Subcutaneous abdominal adipose tissue (tissue), 5 donors: Measurements from ENCODE around the gene JPH2.

Source experiments
- H3K27ac ChIP-seq: one replicate; pipeline ENCODE4 v1.7.0; 2013; ENCODE audit warnings: low read depth, mild to moderate bottlenecking, inconsistent platforms, low read length, moderate library complexity
- H3K27me3 ChIP-seq, 5 donors: one replicate each; pipeline ENCODE4 v1.7.0; 2013; ENCODE audit warnings: low read length in 5 of 5, inconsistent platforms in 1 of 5; ENCODE audit not compliant: control insufficient read depth in 5 of 5, insufficient read depth in 4 of 5
- H3K36me3 ChIP-seq, 5 donors: one replicate each; pipeline ENCODE4 v1.7.0; 2013; ENCODE audit warnings: low read length in 5 of 5; ENCODE audit not compliant: control insufficient read depth in 5 of 5, insufficient read depth in 5 of 5
- H3K4me1 ChIP-seq, 5 donors: one replicate each; pipeline ENCODE4 v1.7.0; 2013; ENCODE audit warnings: low read length in 5 of 5, mild to moderate bottlenecking in 3 of 5, moderate library complexity in 1 of 5; ENCODE audit not compliant: control insufficient read depth in 5 of 5, insufficient read depth in 5 of 5
- H3K4me3 ChIP-seq, 5 donors: one replicate each; pipeline ENCODE4 v1.7.0; 2013; ENCODE audit warnings: low read length in 5 of 5, low read depth in 1 of 5
- H3K9ac ChIP-seq, 5 donors: one replicate each; pipeline ENCODE4 v1.7.0; 2013; ENCODE audit warnings: low read length in 5 of 5, mild to moderate bottlenecking in 4 of 5, moderate library complexity in 3 of 5
- H3K9me3 ChIP-seq, 5 donors: one replicate each; pipeline ENCODE4 v1.7.0; 2013; ENCODE audit warnings: low read length in 5 of 5; ENCODE audit not compliant: control insufficient read depth in 5 of 5
- donor health status: healthy.
- donor health status: healthy.
- donor health status: healthy.
- donor health status: healthy.
- donor health status: healthy.

Gene JPH2

GRCh38 chr20:44167736-44168135 is 19.3 kb downstream of the JPH2 start:
- Histone ChIP-seq H3K27me3 (peaks cover 0 to 5% (median 2%) of the 10 kb centered on the region in 5 donors), H3K27ac (no peak overlapping the region), H3K4me3 (no peak overlapping the region), H3K9me3 (no peaks in the 10 kb centered on the region), H3K36me3 (no peaks in the 10 kb centered on the region), H3K4me1 (peaks cover 8 to 35% (median 20%) of the 10 kb centered on the region in 5 donors), H3K9ac (no peak overlapping the region)

- H3K9ac ChIP-seq, result no peak overlapping the region
These were observed 20.5 kb downstream of the JPH2 start for GRCh38 chr20:44166477-44166876.

GRCh38 chr20:44166008-44166407 is 21.0 kb downstream of the JPH2 start:
- Histone ChIP-seq H3K27me3 (peaks cover 0 to 8% (median 2%) of the 10 kb centered on the region in 5 donors), H3K4me1 (peaks cover 5 to 26% (median 19%) of the 10 kb centered on the region in 5 donors), H3K27ac (no peak overlapping the region), H3K9ac (no peak overlapping the region), H3K36me3 (no peaks in the 10 kb centered on the region), H3K9me3 (no peaks in the 10 kb centered on the region), H3K4me3 (peak overlapping the region in 1 of 5 donors; percentile 20)

More at GRCh38 chr20:44166477-44166876, 20.5 kb downstream of the JPH2 start:
- Histone ChIP-seq H3K27ac (no peak overlapping the region), H3K36me3 (no peaks in the 10 kb centered on the region), H3K4me3 (peak overlapping the region in 1 of 5 donors; percentile 20), H3K27me3 (peaks cover 0 to 5% (median 2%) of the 10 kb centered on the region in 5 donors), H3K9me3 (no peaks in the 10 kb centered on the region), H3K4me1 (peaks cover 8 to 31% (median 20%) of the 10 kb centered on the region in 5 donors)

GRCh38 chr20:44160133-44160532 is 26.9 kb downstream of the JPH2 start:
- Histone ChIP-seq H3K27ac (no peak overlapping the region), H3K4me1 (no peaks in the 10 kb centered on the region), H3K36me3 (no peaks in the 10 kb centered on the region)

GRCh38 chr20:44159711-44160110 is 27.3 kb downstream of the JPH2 start:
- no peaks in the 10 kb centered on the region for H3K4me1 ChIP-seq
- H3K27ac ChIP-seq, result no peak overlapping the region
- H3K4me3 ChIP-seq, result no peak overlapping the region
- H3K9me3 ChIP-seq, result no peaks in the 10 kb centered on the region
- no peaks in the 10 kb centered on the region for H3K36me3 ChIP-seq
- no peak overlapping the region for H3K9ac ChIP-seq
- H3K27me3 ChIP-seq, result peaks cover 3 to 19% (median 5%) of the 10 kb centered on the region in 5 donors

More at GRCh38 chr20:44160133-44160532, 26.9 kb downstream of the JPH2 start:
- H3K27me3 ChIP-seq, result peaks cover 0 to 19% (median 3%) of the 10 kb centered on the region in 5 donors
- H3K9me3 ChIP-seq, result no peaks in the 10 kb centered on the region
- no peak overlapping the region for H3K4me3 ChIP-seq
- no peak overlapping the region for H3K9ac ChIP-seq

GRCh38 chr20:44159125-44159524 is 27.9 kb downstream of the JPH2 start:
- Histone ChIP-seq H3K4me1 (no peaks in the 10 kb centered on the region), H3K9me3 (no peaks in the 10 kb centered on the region), H3K9ac (no peak overlapping the region), H3K27ac (no peak overlapping the region), H3K4me3 (no peak overlapping the region), H3K27me3 (peaks cover 3 to 19% (median 5%) of the 10 kb centered on the region in 5 donors), H3K36me3 (no peaks in the 10 kb centered on the region)

GRCh38 chr20:44157061-44157460 is 29.9 kb downstream of the JPH2 start:
- no peak overlapping the region for H3K27ac ChIP-seq
- no peak overlapping the region for H3K9ac ChIP-seq
- peaks cover 3 to 19% (median 5%) of the 10 kb centered on the region in 5 donors for H3K27me3 ChIP-seq
- no peaks in the 10 kb centered on the region for H3K9me3 ChIP-seq
- H3K4me1 ChIP-seq, result no peaks in the 10 kb centered on the region
- no peak overlapping the region for H3K4me3 ChIP-seq
- no peaks in the 10 kb centered on the region for H3K36me3 ChIP-seq

- Histone ChIP-seq H3K27ac (no peak overlapping the region), H3K36me3 (no peaks in the 10 kb centered on the region), H3K27me3 (peaks cover 0 to 3% (median 2%) of the 10 kb centered on the region in 5 donors), H3K9ac (no peak overlapping the region), H3K9me3 (no peaks in the 10 kb centered on the region), H3K4me3 (no peak overlapping the region), H3K4me1 (no peaks in the 10 kb centered on the region)
These were observed 32.4 kb downstream of the JPH2 start for GRCh38 chr20:44154521-44155001.

GRCh38 chr20:44153636-44154043 is 33.3 kb downstream of the JPH2 start:
- no peaks in the 10 kb centered on the region for H3K9me3 ChIP-seq
- no peaks in the 10 kb centered on the region for H3K36me3 ChIP-seq
- no peaks in the 10 kb centered on the region for H3K4me1 ChIP-seq
- H3K4me3 ChIP-seq, result no peak overlapping the region
- H3K27me3 ChIP-seq, result peaks cover 0 to 3% (median 0%) of the 10 kb centered on the region in 5 donors
- no peak overlapping the region for H3K27ac ChIP-seq
- H3K9ac ChIP-seq, result no peak overlapping the region

- Histone ChIP-seq H3K4me3 (no peak overlapping the region), H3K9ac (no peak overlapping the region), H3K27me3 (peaks cover 0 to 3% (median 0%) of the 10 kb centered on the region in 5 donors), H3K36me3 (no peaks in the 10 kb centered on the region), H3K27ac (no peak overlapping the region), H3K9me3 (no peaks in the 10 kb centered on the region), H3K4me1 (no peaks in the 10 kb centered on the region)
These were observed 35.2 kb downstream of the JPH2 start for GRCh38 chr20:44151621-44152416.
